Activated CD4-positive, alpha-beta T cell treated with anti-CD3 and anti-CD28 coated beads, Interleukin-10, Interleukin-2, amounts not matched to agents 100 ng/mL and 50 ng/mL, durations not matched to agents 16 hours and 8 hours (primary cell): Measurements from ENCODE around the gene ZNF609.

ENCODE experiments used
- DNase-seq: peaks from one replicate; pipeline ENCODE4 v3.0.0-alpha.2; 2020

The ZNF609 gene

DNA sequence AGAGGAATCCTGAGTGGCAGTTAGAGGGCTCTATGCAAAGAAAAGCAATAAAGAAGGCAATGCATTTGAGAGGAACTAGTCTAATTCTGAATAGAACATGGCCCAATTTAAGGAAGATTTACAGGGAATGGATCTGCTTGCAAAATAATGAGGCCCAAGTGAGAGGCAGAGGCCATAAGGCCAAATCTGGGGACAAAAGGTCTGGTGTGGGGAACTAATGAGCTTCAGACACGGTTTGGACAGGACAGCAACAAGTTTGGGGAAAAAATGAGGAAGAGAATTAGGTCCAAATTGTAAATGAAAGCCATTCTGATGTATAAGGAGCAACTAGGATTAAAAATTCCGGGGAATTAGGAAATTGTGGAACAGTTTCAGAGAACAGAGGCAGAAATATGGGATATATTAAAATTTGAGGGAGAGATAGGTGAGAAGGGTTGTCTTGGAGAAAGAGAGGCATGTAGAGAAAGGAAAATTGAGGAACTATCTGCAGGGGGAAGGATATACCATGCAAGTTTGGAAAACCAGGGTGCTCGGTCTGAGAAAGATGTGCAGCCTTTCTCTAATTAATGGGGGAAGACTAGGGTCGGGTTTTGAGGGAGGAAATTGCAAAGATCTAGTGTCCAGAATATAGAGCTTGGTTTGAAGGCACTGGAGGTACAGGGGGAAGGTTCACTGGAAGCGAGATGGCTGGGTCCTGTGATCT is 241.3 kb downstream of the ZNF609 start:
- no peak for DNase-seq

DNA sequence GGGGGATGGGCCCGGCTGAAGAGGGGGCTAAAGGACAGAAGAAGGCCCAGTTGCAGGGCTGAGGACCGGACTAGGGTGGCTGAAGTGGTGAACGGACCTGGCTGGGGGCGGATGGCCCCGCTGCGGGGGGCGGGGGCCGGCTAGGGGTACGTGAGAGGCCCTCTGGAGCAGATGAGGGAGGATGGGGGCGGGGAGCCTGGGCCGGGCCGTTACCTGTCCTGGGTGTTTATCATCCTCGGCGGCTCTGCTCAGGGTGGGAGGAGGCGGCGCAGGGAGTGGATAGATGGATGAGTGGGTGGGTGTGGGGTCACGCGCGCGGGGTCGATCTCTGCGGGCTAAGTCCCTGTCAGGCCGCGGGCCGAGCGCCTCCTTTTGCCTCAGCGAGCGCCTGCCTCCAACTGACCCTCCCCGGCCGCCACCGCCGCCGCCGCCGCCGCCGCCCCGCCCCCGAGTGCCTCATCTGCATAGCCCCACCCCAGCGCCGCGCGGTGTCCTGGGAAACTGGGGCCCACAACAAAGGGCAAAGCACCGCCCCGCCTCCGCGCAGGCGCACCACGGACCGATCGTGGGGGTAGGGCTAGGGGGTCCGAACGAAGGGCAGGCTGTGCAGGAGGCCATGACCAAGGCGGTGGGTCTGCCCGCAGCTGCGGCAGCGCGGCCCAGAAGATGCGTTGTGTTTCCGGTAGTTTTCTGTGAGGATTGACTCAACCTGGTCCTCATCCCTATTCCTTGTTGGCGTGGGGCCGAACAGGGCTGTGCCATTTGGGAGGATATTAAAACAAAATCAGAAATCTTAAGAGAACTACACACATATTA is 242.6 kb downstream of the ZNF609 start:
- DNase-seq, result peak; percentile 98

DNA sequence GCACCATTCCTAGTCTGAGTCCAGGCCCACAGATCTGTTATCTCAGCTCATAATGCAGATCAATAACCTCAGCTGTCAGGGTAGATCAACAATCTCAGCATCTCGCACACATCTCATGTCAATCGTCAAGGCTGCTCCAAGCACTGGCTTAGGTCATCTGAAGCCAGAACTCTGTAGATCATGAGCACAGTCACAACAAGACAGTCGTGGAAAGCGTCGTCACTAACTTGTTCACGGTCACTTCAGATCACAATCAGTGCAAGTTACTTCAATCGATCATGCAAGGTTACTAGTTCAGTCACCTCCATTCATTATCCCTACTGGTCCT is 243.2 kb downstream of the ZNF609 start:
- no peak for DNase-seq

DNA sequence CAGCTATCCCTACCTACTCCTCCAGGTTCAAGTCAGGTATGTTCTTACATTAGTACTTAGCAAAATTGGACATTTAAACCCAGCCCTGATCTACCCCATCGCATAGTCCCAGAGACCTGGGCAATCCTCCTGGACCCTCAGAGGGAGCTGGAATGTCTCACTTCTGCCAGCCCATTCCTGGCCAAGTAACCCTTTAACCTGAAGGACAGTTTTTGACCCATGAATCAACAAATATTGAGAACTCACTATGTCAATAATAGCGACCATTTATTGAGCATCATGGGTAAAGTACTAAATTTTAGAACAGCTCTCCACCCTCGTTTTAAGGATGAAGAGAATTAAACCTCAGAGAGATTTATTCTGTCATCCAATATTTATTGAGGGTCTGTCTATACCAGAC is 244.6 kb downstream of the ZNF609 start:
- no peak for DNase-seq

DNA sequence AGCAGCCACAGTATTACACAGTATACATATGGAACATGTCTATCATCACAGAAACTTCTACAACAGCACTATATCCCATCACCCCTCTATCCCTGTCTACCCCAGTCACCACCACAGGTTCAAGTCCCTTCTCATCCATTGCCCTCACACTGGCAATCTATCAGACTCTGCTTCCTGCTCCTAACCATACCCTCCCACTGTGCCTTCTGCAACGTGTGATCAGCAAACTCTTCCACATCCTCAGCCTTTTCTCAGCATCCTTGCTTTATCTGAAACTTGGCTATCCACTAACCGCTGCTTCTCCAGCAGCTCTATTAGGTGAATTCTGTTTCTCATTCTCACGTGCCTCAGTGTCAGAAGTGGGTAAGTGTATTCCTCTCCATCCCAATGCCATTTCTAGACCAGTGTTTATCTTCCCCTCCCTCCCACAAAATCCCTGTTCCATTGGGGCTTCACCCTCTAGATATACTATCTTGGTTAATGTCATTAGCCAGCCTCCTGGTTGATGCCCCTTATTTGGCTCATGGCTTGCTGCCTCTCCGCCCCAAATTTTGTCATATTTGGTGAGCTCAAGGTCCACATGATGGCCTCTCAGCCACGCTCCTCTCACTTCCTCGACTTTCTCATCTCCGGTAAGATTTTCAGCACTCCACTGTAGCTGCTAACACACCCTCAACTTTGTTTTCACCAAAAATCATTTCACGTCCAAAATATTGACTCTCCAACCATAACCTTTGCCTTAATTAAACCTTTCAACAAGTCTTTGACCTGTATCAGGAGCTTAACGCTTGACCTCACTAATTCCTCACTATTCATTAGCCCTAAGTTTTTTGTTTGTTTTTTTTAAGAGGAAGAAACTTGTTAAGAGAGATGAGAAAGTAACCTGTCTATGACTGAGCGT is 245.9 kb downstream of the ZNF609 start:
- DNase-seq, result no peak

DNA sequence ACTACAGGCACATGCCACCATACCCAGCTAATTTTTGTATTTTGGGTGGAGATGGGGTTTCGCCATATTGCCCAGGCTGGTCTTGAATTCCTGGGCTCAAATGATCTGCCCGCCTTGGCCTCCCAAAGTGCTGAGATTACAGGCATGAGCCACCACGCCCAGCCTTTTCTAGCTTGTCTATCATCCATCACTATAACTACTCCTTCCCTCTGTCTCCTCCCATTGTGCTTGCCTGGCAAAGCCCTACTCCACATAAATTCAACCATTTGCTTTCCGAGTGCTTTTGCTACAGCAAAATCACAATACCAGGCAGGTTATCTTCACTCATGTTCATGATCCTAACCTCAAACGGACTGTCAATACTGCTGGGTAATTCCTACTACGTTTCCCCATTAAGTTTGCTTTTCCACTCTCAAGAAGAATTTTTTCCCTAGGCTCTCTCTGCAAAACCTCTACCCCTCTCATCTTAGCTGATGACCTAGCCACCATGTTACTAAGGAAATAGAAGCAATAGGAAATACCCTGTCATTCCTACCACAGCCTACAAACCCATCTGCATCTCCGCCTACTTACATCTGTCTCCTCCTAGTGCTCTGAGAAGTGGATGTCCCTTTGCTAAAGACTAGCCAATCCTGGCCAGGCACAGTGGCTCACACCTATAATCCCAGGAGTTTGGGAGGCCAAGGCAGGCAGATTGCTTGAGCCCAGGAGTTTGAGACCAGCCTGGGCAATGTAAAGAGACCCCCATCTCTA is 250.5 kb downstream of the ZNF609 start:
- no peak for DNase-seq

DNA sequence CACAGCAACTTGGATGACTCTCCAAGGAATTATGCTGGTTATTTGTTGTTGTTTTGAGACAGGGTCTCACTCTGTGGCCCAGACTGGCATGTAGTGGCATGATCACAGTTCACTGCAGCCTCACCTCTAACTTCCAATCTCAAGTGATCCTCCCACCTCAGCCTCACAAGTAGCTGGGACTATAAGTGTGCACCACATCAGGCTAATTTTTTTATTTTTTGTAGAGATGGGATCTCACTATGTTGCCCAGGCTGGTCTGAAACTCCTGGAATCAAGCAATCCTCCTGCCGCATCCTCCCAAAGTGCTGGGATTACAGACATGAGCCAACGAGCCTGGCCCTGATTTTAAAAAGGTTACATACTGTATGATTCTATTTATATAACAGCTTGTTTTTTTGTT is 252.0 kb downstream of the ZNF609 start:
- DNase-seq, result no peak

DNA sequence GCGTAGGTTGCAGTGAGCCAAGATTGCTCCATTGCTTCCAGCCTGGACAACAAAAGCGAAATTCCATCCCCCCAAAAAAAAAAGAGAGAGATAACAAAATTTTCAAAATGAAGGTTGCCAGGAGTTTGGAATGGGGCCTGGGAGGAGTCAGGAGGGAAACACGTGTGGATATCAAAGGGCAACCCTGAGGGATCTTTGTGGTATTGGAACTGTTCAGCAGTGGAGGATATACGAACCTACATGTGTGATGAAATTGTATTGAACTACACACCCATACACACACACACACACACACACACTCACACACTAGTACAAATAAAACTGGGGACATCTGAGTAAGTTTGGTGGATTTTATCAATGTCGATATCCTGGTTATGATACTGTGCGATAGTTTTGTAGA is 253.2 kb downstream of the ZNF609 start:
- DNase-seq, result no peak

DNA sequence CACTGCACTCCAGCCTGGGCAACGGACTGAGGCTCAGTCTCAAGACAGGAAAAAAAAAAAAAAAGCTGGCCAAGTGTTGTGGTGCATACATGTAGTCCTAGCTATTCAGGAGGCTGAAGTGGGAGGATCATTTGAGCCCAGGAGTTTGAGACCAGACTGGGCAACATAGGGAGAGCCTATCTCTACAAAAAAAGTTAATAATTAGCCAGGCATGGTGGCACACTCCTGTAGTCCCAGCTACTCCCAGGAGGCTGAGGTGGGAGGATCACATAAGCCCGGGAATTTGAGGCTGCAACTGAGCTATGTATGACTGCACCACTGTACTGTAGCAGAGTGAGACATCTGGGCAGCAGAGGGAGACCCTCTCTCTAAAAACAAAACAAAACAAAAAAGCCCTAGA is 256.1 kb downstream of the ZNF609 start:
- no peak for DNase-seq

DNA sequence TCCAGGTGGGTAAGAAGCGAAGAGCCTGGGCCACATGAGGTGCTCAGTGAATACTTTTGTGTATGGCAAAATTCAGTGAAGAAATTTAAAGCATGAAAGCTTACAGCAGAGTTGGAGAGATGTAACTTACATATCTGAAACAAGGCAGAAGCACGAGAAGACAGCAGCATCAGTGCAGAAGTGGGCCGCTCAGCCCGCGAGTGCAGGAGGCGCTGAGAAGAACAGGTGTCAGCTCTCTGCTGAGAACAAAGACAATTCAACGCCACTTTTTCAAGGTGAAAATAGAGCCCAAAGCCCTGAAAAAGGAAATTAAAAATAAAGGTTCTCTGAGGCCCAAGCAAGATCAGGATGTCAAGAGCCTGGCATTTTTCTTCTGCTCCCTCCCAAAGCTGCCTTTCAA is 256.8 kb downstream of the ZNF609 start:
- DNase-seq, result no peak

DNA sequence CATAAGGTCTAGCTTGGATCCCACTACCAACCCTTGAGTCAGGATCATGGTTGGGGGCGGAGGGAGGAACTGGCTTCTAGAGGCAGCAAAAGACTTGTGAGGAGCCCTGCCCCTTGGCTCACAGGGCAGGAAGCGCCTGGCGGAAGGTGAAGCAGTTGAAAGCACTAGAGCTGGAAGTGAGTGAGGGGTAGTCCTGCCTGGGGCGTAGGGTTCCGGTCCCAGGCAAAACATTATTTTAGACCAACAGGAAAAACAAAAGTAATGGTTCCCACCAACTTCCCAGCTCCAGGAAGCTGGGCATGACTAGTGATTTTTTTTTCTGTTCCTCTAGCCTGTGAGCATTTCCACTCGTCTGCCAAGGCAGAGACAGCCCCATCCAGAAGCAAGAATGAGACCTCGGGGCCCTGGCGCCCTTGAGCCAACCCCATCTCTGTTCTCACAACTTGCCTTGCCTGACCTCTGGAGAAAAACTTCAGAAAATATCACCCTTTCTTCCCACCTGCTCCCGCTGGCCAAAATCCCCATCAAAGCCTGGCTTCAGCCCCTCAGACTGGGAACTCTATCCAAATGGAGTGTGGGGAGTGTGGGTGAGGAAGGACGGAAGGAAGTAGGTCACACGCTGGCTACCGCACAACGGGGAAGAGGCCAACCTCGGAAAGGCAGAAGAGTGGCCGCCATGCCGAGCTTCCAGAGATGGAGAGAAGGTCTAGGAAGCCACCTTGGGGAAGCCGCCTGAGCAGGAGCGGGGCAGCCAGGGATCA is 257.5 kb downstream of the ZNF609 start:
- DNase-seq, result no peak

DNA sequence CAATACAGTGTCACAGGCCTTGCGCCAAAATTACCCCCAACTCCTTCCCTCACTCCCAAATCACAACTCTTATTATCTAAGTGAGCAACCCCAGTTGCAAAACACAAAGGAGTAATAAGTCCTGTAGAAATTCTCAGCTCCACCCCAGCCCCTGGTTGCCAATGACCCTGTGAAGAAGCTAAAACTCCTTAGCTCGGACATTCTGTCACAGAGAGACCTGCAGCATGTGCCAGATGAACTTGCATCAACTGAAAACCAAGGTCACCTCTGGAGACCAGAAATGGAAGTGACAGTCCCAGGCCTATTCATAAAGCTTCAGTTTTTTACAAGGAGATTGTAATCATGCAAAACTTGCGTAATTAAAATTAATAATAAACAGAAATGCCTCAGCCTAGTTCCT is 259.8 kb downstream of the ZNF609 start:
- no peak for DNase-seq

DNA sequence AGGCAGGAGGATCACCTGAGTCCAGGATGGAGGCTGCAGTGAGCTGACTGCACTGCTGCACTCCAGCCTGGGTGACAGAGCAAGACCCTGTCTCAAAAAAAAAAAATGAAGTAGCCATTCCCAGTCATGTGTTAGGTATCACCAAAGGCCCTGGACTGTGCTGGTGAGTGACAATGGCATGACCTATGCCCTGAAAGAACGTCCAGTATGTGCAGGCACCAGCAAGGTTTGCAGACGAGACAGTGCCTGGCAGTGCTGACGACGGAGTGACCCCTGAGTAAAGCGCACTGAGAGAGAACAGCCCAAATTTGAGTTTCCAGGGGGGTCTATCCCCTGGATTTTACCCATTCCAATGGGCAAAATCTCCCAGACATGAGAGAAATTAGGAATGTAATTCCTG is 269.8 kb downstream of the ZNF609 start:
- DNase-seq, result no peak

DNA sequence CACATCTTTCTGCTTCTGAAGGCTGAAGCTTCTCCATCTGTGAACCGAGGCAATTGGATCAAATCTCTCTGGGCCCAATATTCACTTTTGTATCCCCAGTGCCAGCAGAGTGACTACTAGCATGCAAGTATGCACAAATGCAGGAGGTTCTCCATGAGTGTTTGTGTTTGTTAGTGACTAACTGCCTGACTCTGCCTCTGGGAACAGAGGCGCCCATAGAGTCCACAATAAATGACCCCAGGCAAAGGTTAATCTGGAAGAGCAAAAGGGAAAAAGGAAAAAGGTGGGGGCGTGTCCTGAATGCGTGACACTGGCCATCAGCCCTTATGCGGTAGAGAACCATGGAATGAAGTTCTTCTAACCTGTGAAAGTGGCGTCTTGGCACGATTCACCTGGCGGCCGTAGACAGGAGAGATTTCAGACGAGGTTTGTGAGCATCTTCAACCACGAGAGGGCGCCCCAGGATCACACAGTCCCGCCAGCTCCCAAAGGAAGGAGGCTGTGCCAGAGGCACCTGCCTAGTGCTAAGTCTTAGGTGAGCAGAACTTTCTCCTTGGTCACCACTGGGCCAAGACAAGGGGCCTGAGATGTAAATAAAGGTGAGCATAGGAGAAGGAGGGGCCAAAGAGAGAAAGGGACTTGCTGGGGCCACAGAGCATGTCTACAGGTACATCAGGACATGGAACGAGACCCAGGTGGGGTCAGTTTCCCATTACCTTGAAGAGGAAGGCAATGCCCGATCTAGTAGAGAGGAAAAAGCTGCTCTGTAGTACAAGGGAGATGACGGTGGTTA is 270.8 kb downstream of the ZNF609 start:
- peak; percentile 84 for DNase-seq

DNA sequence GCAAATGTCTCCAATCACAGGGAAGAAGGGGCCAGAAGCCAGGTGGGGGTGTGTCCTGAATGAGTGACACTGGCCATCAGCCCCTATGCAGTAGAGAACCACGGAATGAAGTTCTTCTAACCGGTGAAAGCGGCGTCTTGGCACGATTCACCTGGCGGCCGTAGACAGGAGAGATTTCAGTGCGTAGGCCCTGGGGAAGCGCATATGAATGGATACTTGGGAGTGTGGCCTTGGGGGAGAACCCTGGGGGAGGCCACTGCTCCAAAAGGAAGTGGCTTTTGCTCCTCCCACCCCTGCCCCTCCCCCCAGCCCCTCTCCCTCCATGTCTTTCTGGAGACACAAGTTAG is 271.4 kb downstream of the ZNF609 start:
- no peak for DNase-seq

DNA sequence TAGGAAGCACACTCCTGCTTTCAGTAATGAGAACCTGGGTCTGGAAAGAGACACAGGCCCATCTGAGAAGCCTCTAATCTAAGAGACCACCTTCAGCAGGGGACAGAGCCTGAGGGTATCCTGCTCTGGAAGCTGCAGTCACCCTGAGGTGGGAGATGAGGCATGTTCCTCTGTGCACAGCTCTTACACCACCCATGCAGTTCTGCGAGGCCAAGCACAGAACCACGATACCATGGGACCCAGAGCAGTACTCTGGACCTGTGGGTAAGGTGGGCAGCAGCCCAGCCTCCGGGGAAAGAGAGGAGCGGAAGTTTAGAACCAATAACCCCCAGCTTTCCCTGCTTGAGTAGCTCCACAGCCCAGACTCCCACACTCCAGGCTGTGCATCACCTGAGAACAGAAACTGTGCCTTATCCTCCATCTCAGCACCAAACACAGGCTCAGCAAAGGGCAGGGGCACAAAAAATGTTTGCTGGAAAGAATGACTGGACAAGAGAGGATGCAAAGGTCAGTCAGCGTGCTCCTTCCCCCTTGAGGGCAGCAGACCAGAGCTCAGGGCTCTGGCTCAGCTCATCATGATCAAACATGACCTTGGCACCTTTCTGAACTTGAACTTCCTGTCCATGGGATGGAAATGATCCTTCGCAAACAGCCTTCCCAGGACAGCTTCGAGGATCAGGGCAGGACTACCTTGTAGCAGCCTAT is 271.9 kb downstream of the ZNF609 start:
- DNase-seq, result no peak
